ENCODE measurements around the gene TMOD1. TPM values are rescaled to one million over a fixed set of nuclear protein-coding genes. Genes with fewer than 3 reads are reported as not detected.

Gene TMOD1
- total and polyA plus RNA-seq, 2 of the 13 experiments (the other 11 are each of a cell fraction or from before 2014, with no cell fraction given): 0.04 to 0.07 TPM

DNA sequence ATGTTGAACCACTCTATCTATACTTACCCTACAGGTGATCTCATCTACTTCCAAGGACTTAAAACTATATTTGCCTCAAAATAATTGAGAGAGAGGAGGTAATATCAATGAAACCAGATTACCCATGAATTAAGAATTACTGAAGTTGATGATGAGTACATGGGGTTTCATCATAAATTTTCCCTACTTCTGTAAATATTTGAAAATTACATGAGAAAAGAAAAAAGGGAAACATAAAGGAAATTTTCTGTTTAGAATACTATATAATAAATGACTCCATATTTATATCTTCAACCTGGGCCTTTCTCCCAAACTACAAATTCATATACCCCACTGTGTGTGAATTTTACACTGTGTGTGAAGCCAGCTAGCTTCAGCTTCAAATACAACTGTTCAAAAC lies 129.1 kb downstream of the TMOD1 start:
- no peak overlapping the region for H3K4me3 ChIP-seq (replicated peaks in 1 of 3; ENCODE audit: insufficient read depth in 1 of 3, low read depth in 2 of 3, low read length in 3 of 3)
- H3K9ac ChIP-seq (ENCODE audit: insufficient read depth, low read depth, low read length): no peak overlapping the region
- H3K36me3 ChIP-seq (replicated peaks in 1 of 2; ENCODE audit: control insufficient read depth in 1 of 2, insufficient read depth in 2 of 2, low read length in 2 of 2): peaks cover 0 to 11% of the 10 kb centered on the region in 2 experiments; a peak in 1 of 5 replicates
- ChIA-PET POLR2A (no interaction called here), CTCF (ENCODE audit: low intra/inter-chr PET ratio, low total read pairs) (no interaction called here)
- DNase-seq (ENCODE audit: low spot score): no peak
- no peaks in the 10 kb centered on the region for H3K9me3 ChIP-seq (ENCODE audit: low read length)
- in situ Hi-C loops (cut with HindIII; ENCODE audit: extremely low pct_ligation_motif_present, low pct_unique_long_range_greater_than_20kb) (no loop called here), intact Hi-C loops (cut with micrococcal nuclease; ENCODE audit: unreplicated experiment) (loop anchor here (10.0 kb wide), 1 partner anchor 354 kb away; the partner anchor contains the start of gene ANP32B)
- peaks cover 56% of the 10 kb centered on the region for H3K79me2 ChIP-seq (ENCODE audit: insufficient read depth, low read length)
- ATAC-seq: no peak
- H3K27me3 ChIP-seq (ENCODE audit: control insufficient read depth in 1 of 2, insufficient read depth in 2 of 2, low read length in 2 of 2): peaks cover 0 to 8% of the 10 kb centered on the region in 2 experiments; a peak in 1 of 5 replicates
- H3K4me2 ChIP-seq (ENCODE audit: low read depth, low read length): no peak overlapping the region
- no peaks in the 10 kb centered on the region; the same call in 1 of the 2 replicates for H4K20me1 ChIP-seq (ENCODE audit: insufficient read depth, low read length)
- BruUV-seq (replicated peaks): no TSS peak
- FAIRE-seq: no peak
- H3K27ac ChIP-seq (ENCODE audit: extremely low read length, insufficient read depth, low read length): no peak overlapping the region
- no peak overlapping the region for H2AFZ ChIP-seq (ENCODE audit: low read length)
- H3K4me1 ChIP-seq (ENCODE audit: insufficient read depth, low read length): peaks cover 29% of the 10 kb centered on the region
- TF ChIP-seq, protein P1, sequence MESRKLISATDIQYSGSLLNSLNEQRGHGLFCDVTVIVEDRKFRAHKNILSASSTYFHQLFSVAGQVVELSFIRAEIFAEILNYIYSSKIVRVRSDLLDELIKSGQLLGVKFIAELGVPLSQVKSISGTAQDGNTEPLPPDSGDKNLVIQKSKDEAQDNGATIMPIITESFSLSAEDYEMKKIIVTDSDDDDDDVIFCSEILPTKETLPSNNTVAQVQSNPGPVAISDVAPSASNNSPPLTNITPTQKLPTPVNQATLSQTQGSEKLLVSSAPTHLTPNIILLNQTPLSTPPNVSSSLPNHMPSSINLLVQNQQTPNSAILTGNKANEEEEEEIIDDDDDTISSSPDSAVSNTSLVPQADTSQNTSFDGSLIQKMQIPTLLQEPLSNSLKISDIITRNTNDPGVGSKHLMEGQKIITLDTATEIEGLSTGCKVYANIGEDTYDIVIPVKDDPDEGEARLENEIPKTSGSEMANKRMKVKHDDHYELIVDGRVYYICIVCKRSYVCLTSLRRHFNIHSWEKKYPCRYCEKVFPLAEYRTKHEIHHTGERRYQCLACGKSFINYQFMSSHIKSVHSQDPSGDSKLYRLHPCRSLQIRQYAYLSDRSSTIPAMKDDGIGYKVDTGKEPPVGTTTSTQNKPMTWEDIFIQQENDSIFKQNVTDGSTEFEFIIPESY (CRISPR knock-in tag; IDR thresholded peaks at IDR 0.05): no peak
- no peak for TF ChIP-seq NCOA1 (CRISPR knock-in tag; IDR thresholded peaks at IDR 0.05)
- TF ChIP-seq, protein P2, sequence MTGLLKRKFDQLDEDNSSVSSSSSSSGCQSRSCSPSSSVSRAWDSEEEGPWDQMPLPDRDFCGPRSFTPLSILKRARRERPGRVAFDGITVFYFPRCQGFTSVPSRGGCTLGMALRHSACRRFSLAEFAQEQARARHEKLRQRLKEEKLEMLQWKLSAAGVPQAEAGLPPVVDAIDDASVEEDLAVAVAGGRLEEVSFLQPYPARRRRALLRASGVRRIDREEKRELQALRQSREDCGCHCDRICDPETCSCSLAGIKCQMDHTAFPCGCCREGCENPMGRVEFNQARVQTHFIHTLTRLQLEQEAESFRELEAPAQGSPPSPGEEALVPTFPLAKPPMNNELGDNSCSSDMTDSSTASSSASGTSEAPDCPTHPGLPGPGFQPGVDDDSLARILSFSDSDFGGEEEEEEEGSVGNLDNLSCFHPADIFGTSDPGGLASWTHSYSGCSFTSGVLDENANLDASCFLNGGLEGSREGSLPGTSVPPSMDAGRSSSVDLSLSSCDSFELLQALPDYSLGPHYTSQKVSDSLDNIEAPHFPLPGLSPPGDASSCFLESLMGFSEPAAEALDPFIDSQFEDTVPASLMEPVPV (CRISPR knock-in tag; IDR thresholded peaks at IDR 0.05): no peak
- no peak for TF ChIP-seq HNRNPH1 (optimal IDR thresholded peaks at IDR 0.05; ENCODE audit: low read depth, low read length)
- TF ChIP-seq NR2F2 (IDR thresholded peaks at IDR 0.05; ENCODE audit: borderline replicate concordance, low read depth): no peak
- TF ChIP-seq NR2F1 (CRISPR knock-in tag; IDR thresholded peaks at IDR 0.05): no peak
- TF ChIP-seq, protein P3, sequence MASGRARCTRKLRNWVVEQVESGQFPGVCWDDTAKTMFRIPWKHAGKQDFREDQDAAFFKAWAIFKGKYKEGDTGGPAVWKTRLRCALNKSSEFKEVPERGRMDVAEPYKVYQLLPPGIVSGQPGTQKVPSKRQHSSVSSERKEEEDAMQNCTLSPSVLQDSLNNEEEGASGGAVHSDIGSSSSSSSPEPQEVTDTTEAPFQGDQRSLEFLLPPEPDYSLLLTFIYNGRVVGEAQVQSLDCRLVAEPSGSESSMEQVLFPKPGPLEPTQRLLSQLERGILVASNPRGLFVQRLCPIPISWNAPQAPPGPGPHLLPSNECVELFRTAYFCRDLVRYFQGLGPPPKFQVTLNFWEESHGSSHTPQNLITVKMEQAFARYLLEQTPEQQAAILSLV (CRISPR knock-in tag; IDR thresholded peaks at IDR 0.05; ENCODE audit: borderline replicate concordance): no peak
- no peak for TF ChIP-seq MLLT10 (CRISPR knock-in tag; IDR thresholded peaks at IDR 0.05)
- no peak for TF ChIP-seq CENPX (CRISPR knock-in tag; IDR thresholded peaks at IDR 0.05)
- no peak for TF ChIP-seq ZNF10 (CRISPR knock-in tag; IDR thresholded peaks at IDR 0.05; ENCODE audit: borderline replicate concordance, low read depth)
- TF ChIP-seq PRMT3 (CRISPR knock-in tag; IDR thresholded peaks at IDR 0.05; ENCODE audit: borderline replicate concordance, low read depth): no peak
- TF ChIP-seq ZNF382 (CRISPR knock-in tag; IDR thresholded peaks at IDR 0.05; ENCODE audit: borderline replicate concordance): no peak
- TF ChIP-seq FOXC1 (CRISPR knock-in tag; IDR thresholded peaks at IDR 0.05; ENCODE audit: borderline replicate concordance): no peak
- TF ChIP-seq ZNF615 (CRISPR knock-in tag; IDR thresholded peaks at IDR 0.05; ENCODE audit: borderline replicate concordance): no peak
- no peak for TF ChIP-seq ARNT (IDR thresholded peaks at IDR 0.05)
- TF ChIP-seq, protein P4, sequence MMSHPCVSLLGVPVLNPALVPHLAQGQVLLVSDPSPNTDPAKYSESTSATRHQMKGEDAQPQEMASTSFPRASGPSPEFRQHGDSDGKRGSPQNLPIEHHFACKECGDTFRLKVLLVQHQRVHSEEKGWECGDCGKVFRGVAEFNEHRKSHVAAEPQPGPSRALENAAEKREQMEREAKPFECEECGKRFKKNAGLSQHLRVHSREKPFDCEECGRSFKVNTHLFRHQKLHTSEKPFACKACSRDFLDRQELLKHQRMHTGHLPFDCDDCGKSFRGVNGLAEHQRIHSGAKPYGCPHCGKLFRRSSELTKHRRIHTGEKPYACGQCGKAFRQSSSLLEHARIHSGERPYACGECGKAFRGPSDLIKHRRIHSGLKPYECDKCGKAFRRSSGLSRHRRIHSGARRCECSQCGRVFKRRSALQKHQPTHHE (CRISPR knock-in tag; IDR thresholded peaks at IDR 0.05; ENCODE audit: borderline replicate concordance): no peak
- no peak for TF ChIP-seq HNRNPLL (IDR thresholded peaks at IDR 0.05; ENCODE audit: low read depth, low read length, poor library complexity, severe bottlenecking)
- TF ChIP-seq PHB2 (IDR thresholded peaks at IDR 0.05; ENCODE audit: partially characterized antibody): no peak
- TF ChIP-seq, protein P5, sequence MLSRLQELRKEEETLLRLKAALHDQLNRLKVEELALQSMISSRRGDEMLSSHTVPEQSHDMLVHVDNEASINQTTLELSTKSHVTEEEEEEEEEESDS (CRISPR knock-in tag; IDR thresholded peaks at IDR 0.05; ENCODE audit: borderline replicate concordance): no peak
